Right kidney (tissue), 1 donor: Measurements from ENCODE around the gene PLEKHH1.
"Not testable (repeated sequence)": the region's sequence is repeated elsewhere in the genome, so short reads cannot be mapped to it uniquely, and the experiment has no call there.

Source experiments
- DNase-seq: peaks from one replicate; pipeline ENCODE4 v3.0.0-alpha.2; 2016

Gene PLEKHH1

DNA sequence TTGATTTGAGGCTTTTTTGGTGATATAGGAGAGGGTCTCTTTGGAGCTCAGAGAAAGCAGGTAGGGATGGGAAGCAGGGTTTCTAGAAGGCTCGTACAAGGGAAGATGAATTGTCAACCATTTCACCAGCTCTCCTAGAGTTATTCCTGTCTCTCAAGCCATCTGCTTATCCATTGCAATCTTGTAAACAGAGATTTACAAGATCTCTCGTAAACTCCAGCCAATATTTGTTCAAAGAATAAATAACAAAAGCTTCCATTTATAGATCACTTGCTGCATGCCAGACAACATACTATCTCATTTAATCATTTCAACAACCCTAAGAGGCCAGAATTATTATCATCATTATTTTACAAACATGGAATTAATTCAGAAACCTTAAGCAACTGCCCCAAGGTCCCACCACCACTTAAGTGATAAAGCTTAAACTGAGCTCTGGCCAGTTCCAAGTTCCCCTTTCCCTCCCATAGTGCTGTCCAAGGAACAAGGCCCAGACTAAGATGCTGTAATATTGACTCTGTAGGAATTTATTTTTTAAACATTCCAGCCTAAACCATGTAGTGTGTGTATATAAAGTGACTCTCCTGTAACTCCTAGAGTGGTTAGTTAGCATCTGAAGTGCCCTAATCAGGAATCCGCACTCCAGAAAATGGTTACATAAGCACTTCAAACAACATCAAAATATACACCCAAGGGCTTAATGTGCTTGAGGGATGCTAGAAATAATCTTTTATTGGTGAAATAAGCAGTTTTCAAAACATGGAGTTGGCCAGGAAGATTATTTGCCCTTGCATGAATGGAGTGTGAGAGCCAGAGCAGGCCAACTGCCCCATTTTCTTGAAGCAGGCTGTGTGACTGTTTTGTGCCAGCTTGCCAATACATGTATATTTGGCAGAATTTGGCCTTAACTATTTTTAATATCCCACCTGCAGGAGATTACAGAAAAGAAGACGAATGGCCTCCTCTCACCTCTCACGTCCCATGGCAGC, 2.8 kb upstream of the PLEKHH1 start:
- no peak for DNase-seq

GRCh38 chr14:67532606-67532997, 488 bp upstream of the PLEKHH1 start:
- DNase-seq = no peak

DNA sequence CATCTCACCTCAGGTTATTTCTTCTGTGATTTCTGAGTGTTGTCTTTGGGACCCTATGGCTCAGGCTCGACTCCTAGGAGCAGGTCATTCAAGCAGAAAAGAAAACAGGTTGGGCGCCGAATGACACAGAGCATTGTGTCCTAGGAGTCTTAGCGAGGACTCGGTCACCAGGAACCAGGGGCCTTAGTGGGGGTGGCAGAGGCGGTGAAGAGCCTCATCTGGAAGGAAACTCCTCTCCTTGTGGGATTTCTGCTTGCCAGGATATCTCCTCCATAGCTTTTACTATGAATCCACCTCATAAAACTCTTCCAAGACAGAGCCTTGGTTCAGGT, 630 bp downstream of the PLEKHH1 start:
- no peak for DNase-seq

GRCh38 chr14:67536087-67536486, 3.0 kb downstream of the PLEKHH1 start:
- DNase-seq = no peak

- DNase-seq = no peak
These were observed 4.6 kb downstream of the PLEKHH1 start for GRCh38 chr14:67537736-67538135.

DNA sequence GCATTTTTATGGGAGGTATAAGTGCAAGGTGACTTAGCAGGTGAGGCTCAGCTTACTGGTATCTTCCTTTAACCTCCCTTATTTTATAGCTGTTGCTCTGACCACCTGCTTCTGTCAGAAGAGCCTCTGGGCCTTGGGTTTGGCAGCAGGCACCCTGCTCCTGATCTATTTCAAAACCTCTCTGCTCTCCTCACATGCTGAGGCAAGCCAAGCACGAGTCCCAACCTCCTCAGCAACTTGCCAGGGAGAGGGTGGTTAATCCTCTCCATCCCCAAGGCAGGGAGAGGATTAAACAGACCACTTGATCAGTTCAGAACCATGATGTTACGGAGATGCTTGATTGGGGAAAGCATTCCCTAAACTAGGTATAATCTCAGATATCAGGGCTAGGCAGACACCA, 5.4 kb downstream of the PLEKHH1 start:
- DNase-seq = no peak

DNA sequence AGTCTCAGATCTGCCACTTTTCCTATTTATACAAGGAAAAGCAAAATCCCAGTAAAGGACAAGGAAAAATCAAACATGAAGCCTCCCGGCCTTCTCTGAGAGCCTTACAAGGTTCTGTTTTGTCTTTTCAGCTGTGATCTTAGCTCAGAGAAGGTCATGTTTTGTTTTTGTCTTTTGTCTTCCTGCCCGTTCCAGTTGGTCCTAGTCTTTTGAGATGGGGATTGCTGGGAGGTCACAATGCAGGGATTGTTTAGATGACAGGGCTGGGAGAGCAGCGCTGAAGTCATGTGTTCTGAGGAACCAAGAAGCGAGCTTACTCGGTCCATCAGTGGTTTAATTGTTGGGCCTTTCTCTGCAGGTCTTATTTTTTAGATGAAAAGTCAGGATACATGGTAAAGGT, 6.0 kb downstream of the PLEKHH1 start:
- DNase-seq = no peak

DNA sequence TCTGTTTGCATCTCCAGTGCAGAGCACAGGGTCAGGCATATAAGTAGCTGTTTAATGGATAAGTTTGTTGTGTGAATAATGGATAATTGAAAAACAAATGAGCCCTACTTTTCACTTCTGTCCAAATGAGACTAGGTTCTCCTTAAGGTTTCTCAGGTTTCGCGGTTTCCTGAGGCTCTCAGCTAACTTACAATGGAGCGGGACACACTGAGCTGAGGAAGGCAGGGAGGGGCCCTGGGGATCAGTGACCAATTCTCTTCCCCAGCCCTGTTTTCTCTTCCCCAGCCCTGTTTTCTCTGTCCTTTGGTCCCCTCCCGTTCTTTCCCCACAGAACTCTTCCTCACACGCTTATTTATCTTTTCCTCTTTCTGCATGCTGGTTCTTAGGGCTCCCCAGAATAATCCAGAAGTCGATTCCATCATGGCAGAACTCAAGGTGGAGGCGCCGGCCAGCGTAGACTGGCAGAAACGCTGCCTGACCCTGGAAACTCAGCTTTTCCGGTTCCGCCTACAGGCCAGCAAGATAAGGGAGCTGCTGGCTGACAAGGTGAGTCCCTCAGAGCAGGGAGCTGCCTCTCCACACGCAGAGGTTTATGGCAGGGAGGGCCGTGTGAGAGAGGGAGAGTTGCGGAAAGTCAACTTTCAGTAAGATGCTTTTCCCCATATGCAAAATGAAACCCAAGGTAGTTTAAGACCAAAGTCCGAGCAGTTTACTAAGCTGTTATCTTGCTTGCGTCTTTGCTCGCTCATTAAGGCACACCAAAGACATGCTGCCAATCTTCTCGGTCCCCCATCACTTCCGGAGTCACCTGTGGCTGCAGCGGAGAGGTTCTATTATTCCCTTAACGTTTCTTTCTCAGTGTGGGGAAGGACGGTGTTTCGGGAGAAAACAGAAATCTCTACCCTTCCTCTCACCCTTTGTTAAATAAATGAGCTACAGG, 8.6 kb downstream of the PLEKHH1 start:
- no peak for DNase-seq

DNA sequence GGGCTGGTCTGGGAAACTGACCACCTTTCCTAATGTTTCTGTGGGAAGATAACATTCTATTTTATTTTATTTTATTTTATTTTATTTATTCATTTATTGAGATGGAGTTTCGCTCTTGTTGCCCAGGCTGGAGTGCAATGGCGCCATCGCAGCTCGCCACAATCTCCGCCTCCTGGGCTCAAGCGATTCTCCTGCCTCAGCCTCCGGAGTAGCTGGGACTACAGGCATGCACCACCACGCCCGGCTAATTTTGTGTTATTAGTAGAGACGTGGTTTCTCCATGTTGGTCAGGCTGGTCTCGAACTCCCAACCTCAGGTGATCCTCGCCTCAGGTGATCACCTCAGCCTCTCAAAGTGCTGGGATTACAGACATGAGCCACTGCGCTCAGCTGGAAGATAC, 9.5 kb downstream of the PLEKHH1 start:
- not testable (repeated sequence) for DNase-seq

GRCh38 chr14:67544590-67544989, 11.5 kb downstream of the PLEKHH1 start:
- no peak for DNase-seq

DNA sequence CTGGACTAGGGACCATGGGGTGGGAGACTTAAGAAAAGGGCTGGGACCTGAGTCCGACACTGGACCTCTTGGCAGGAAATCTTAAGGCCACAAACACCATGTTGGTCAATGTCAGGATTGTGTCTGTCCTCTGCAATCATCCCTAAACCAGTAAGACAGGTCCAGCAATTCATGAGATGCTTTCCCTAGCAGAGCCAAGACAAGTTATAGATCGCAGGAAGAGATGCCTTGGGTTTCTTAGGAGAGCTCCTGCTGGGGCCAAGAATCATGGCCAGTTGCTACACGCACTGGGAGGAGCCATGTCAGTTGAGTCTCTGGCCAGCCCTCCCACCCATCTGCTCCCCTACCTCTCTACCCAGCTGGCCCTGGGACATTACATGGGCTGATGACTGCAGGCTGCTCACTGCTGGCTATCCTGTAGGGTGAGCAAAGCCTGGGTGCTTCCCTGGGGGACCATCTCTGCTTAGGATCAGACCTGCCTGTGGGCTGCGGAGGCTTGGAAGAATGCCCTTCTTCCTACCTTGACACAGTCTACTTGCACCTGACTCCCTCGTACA, 14.2 kb downstream of the PLEKHH1 start:
- no peak for DNase-seq

GRCh38 chr14:67549734-67550133, 16.6 kb downstream of the PLEKHH1 start:
- DNase-seq = no peak

DNA sequence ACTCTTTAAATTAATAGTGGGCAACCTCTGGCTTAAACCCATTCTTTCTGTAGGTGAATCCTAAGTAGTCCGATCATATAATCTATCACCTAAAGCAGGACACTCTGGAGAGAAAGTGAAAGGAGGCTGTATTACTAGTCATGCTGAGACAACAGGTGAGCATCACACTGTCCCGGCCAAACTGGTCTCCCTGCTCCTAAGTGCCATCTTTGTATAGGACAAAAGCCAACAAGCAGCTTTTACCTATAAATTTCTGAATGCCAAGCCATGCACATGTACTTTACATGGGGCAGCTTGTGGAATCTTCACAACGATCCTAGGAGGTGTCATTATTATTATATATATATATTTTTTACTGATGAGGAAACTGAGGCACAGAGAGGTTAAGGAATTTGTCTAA, 18.0 kb downstream of the PLEKHH1 start:
- DNase-seq = no peak

GRCh38 chr14:67551940-67552339, 18.9 kb downstream of the PLEKHH1 start:
- no peak for DNase-seq

GRCh38 chr14:67553547-67553946, 20.5 kb downstream of the PLEKHH1 start:
- no peak for DNase-seq

DNA sequence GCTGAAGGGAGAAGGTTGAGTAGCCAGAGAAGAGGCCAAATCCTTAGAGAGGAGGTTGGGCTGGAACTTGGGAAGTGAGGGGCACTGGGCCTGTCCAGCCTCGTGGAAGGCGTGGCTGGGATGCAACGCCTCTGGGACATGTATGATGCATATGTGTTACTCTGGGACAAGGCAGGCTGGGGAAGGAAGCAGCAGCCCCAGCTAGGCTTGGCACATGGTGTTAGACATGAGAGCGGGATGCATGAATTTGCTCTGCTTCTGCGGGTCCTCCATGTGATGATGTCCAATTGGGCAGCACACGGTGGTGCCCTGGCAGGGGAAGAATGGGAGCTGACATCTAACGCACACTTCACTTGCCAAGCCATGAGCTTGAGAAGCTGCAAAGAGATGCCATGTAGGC, 21.3 kb downstream of the PLEKHH1 start:
- DNase-seq = no peak

- DNase-seq = no peak
These were observed 22.5 kb downstream of the PLEKHH1 start for GRCh38 chr14:67555518-67556090.

- no peak for DNase-seq
These were observed 23.6 kb downstream of the PLEKHH1 start for GRCh38 chr14:67556671-67557070.

- no peak for DNase-seq
These were observed 24.0 kb downstream of the PLEKHH1 start for GRCh38 chr14:67557118-67557517.

DNA sequence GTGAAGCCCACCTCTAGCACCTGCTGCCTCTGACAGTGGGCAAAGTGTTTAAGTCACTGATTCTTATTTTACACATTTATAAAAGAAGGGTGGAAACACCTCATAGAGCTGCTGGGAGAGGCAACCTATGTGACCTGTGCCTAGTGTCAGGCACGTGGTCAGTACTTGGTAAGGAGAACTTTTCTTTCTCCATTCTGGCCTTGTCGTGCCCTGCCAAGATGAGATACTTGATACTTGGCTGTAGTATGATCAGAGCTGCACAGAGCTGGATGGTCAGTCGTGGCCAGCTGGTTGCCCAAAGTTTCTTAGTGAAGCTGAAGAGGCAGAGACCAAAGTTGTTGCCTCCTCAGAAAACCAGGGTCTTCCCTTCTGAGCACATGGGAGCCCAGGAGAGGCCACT, 24.6 kb downstream of the PLEKHH1 start:
- DNase-seq = no peak

- no peak for DNase-seq
These were observed 26.5 kb downstream of the PLEKHH1 start for GRCh38 chr14:67559639-67560038.

GRCh38 chr14:67562025-67562775, 29.1 kb downstream of the PLEKHH1 start:
- DNase-seq = no peak
